Motor neuron (in vitro differentiated cells): ENCODE data around the gene TRABD2A. TPM values are rescaled to one million over a fixed set of nuclear protein-coding genes. Genes with fewer than 3 reads are reported as not detected.
"Not testable (repeated sequence)": the region's sequence is repeated elsewhere in the genome, so short reads cannot be mapped to it uniquely, and the experiment has no call there.

ENCODE experiments used
- ATAC-seq, 8 experiments: fragments of 200-7000 bp; cut with Tn5 transposase; replicated peaks in 6 of 8; 2 replicates each; pipeline ENCODE4 v1.8.0; 2021; ENCODE audit warnings: mild to moderate bottlenecking in 8 of 8, moderate library complexity in 8 of 8
- H3K27ac ChIP-seq, 2 donors: fragments of 250-450 bp; sonication (Bioruptor Pico); 2 replicates each; pipeline ENCODE4 v1.9.0; 2021; ENCODE audit warnings: antibody characterized with exemption in 2 of 2, mild to moderate bottlenecking in 2 of 2, moderate library complexity in 1 of 2
- H3K4me1 ChIP-seq, 2 donors: fragments of 250-450 bp; sonication (Bioruptor Pico); replicated peaks in 1 of 2; 2 replicates each; pipeline ENCODE4 v1.6.1; 2021; ENCODE audit warnings: antibody characterized with exemption in 2 of 2, mild to moderate bottlenecking in 2 of 2, moderate library complexity in 1 of 2
- H3K4me3 ChIP-seq, 5 donors: fragments of 250-450 bp; sonication (Bioruptor Pico); 2 replicates each; pipeline ENCODE4 v1.9.0; 2021; ENCODE audit warnings: antibody characterized with exemption in 5 of 5, mild to moderate bottlenecking in 5 of 5, moderate library complexity in 4 of 5
- WGBS, 10 experiments: fragments of 450-650 bp; shearing (Covaris generic); methylation state at CpG; one replicate each; pipeline ENCODE4 v1.0.0; 2022; 5-methylcytosine and 5-hydroxymethylcytosine counted together
- in situ Hi-C, 9 experiments: fragments of 400-800 bp; cut with MboI; loops; one replicate each; pipeline ENCODE4 v1.15.0; 2021; ENCODE audit warnings: low sequenced_read_pairs in 9 of 9, low pct_unique_long_range_greater_than_20kb in 2 of 9; ENCODE audit not compliant: unreplicated experiment in 9 of 9
- total RNA-seq, 8 experiments: library from RNA; unstranded; fragments of 300-600 nt; gene quantifications; 2 replicates each; pipeline versions ENCODE4 v1.2.3 to v1.2.4, GENCODE V29; 2022

Gene TRABD2A
- total RNA-seq, 8 experiments from 2014 or later: 0.65 to 5.4 (median 2.8) TPM

GRCh38 chr2:84873350-84873749 lies 7.5 kb downstream of the TRABD2A start:
- no peak overlapping the region for H3K27ac ChIP-seq
- no peaks in the 10 kb centered on the region for H3K4me1 ChIP-seq
- no peak overlapping the region for H3K4me3 ChIP-seq
- 36 to 100% (median 88%) methylated on average over 2 to 5 of the region's 5 CpGs for WGBS, 10 experiments
- no peak for ATAC-seq
- in situ Hi-C loops: loop anchor here in 2 of 9 experiments (10.0 to 25.0 kb wide), 2 partner anchors 379 to 386 kb away; no protein-coding TSS in a partner anchor

- in situ Hi-C loops: loop anchor here in 2 of 9 experiments (10.0 to 25.0 kb wide), 2 partner anchors 378 to 385 kb away; no protein-coding TSS in a partner anchor
Observed at GRCh38 chr2:84872691-84873090, 8.2 kb downstream of the TRABD2A start.

GRCh38 chr2:84870306-84870705 lies 10.6 kb downstream of the TRABD2A start:
- no peak for ATAC-seq
- no peak overlapping the region for H3K27ac ChIP-seq
- WGBS, 10 experiments: 67 to 100% (median 91%) methylated on average over 1 to 8 of the region's 11 CpGs; no CpG with 5 or more reads in 3 of the 10 experiments
- no peak overlapping the region for H3K4me3 ChIP-seq
- no peaks in the 10 kb centered on the region for H3K4me1 ChIP-seq
- in situ Hi-C loops: loop anchor here in 2 of 9 experiments (10.0 to 25.0 kb wide), 2 partner anchors 376 to 383 kb away; no protein-coding TSS in a partner anchor

More at GRCh38 chr2:84872691-84873090, 8.2 kb downstream of the TRABD2A start:
- not testable (repeated sequence) for ATAC-seq, H3K27ac ChIP-seq, H3K4me3 ChIP-seq, H3K4me1 ChIP-seq
- WGBS, 10 experiments: 80 to 100% (median 96%) methylated on average over 1 to 6 of the region's 9 CpGs; no CpG with 5 or more reads in 3 of the 10 experiments

GRCh38 chr2:84868327-84868726 lies 12.6 kb downstream of the TRABD2A start:
- WGBS, 10 experiments: 80 to 100% (median 92%) methylated on average over 1 to 2 of the region's 4 CpGs; no CpG with 5 or more reads in 3 of the 10 experiments
- in situ Hi-C loops: loop anchor here in 2 of 9 experiments (10.0 to 25.0 kb wide), 2 partner anchors 381 to 384 kb away; no protein-coding TSS in a partner anchor
- ATAC-seq, H3K27ac ChIP-seq, H3K4me3 ChIP-seq, H3K4me1 ChIP-seq: not testable (repeated sequence)

GRCh38 chr2:84866122-84866521 lies 14.8 kb downstream of the TRABD2A start:
- H3K4me1 ChIP-seq: no peaks in the 10 kb centered on the region
- H3K27ac ChIP-seq: no peak overlapping the region
- in situ Hi-C loops: loop anchor here in 2 of 9 experiments (10.0 to 25.0 kb wide), 2 partner anchors 379 to 381 kb away; no protein-coding TSS in a partner anchor
- WGBS, 10 experiments: 0 to 100% (median 29%) methylated on average over 1 to 3 of the region's 3 CpGs; no CpG with 5 or more reads in 1 of the 10 experiments
- no peak overlapping the region for H3K4me3 ChIP-seq
- peak in 1 of 8 experiments; percentile 52 for ATAC-seq

- Histone ChIP-seq H3K4me3 (no peak overlapping the region), H3K4me1 (no peaks in the 10 kb centered on the region), H3K27ac (no peak overlapping the region)
- in situ Hi-C loops: loop anchor here in 2 of 9 experiments (10.0 to 25.0 kb wide), 2 partner anchors 378 to 380 kb away; no protein-coding TSS in a partner anchor
- ATAC-seq: peak in 3 of 8 experiments; percentile 44 to 63 (median 50)
- 0 to 100% (median 38%) methylated on average over 1 to 6 of the region's 6 CpGs; no CpG with 5 or more reads in 3 of the 10 experiments for WGBS, 10 experiments
Observed at GRCh38 chr2:84865181-84865783, 15.6 kb downstream of the TRABD2A start.

- H3K27ac ChIP-seq: no peak overlapping the region
- no peak for ATAC-seq
- no peak overlapping the region for H3K4me3 ChIP-seq
- WGBS, 10 experiments: 40 to 100% (median 80%) methylated on average over 1 to 2 of the region's 6 CpGs; no CpG with 5 or more reads in 7 of the 10 experiments
- in situ Hi-C loops: loop anchor here in 2 of 9 experiments (10.0 to 25.0 kb wide), 2 partner anchors 375 to 377 kb away; no protein-coding TSS in a partner anchor
- no peaks in the 10 kb centered on the region for H3K4me1 ChIP-seq
Observed at GRCh38 chr2:84862006-84862405, 18.9 kb downstream of the TRABD2A start.

GRCh38 chr2:84861539-84861938 lies 19.3 kb downstream of the TRABD2A start:
- H3K4me3 ChIP-seq: no peak overlapping the region
- no peaks in the 10 kb centered on the region for H3K4me1 ChIP-seq
- no peak for ATAC-seq
- 72 to 100% (median 83%) methylated on average over 1 to 4 of the region's 6 CpGs; no CpG with 5 or more reads in 5 of the 10 experiments for WGBS, 10 experiments
- H3K27ac ChIP-seq: no peak overlapping the region
- in situ Hi-C loops: loop anchor here in 2 of 9 experiments (10.0 to 25.0 kb wide), 2 partner anchors 374 to 377 kb away; no protein-coding TSS in a partner anchor

- in situ Hi-C loops: loop anchor here in 1 of 9 experiments (25.0 kb wide), 1 partner anchor 372 kb away; no protein-coding TSS in a partner anchor
- Histone ChIP-seq H3K27ac (no peak overlapping the region), H3K4me3 (no peak overlapping the region), H3K4me1 (peaks cover 0 to 6% of the 10 kb centered on the region in 2 donors)
- ATAC-seq: no peak
- WGBS, 10 experiments: 13 to 88% (median 83%) methylated on average over 1 to 3 of the region's 3 CpGs; no CpG with 5 or more reads in 4 of the 10 experiments
Observed at GRCh38 chr2:84858937-84859336, 21.9 kb downstream of the TRABD2A start.

GRCh38 chr2:84858123-84858522 lies 22.8 kb downstream of the TRABD2A start:
- WGBS, 10 experiments: 50 to 100% (median 79%) methylated on average over 1 to 3 of the region's 3 CpGs; no CpG with 5 or more reads in 2 of the 10 experiments
- Histone ChIP-seq H3K4me3 (no peak overlapping the region), H3K27ac (no peak overlapping the region), H3K4me1 (peaks cover 0 to 6% of the 10 kb centered on the region in 2 donors)
- in situ Hi-C loops: loop anchor here in 1 of 9 experiments (25.0 kb wide), 1 partner anchor 371 kb away; no protein-coding TSS in a partner anchor
- ATAC-seq: no peak

GRCh38 chr2:84857566-84857965 lies 23.3 kb downstream of the TRABD2A start:
- WGBS, 10 experiments: 83 to 100% (median 98%) methylated on average over 1 to 4 of the region's 5 CpGs; no CpG with 5 or more reads in 2 of the 10 experiments

GRCh38 chr2:84856787-84857186 lies 24.1 kb downstream of the TRABD2A start:
- Histone ChIP-seq H3K4me1 (peaks cover 0 to 6% of the 10 kb centered on the region in 2 donors), H3K27ac (no peak overlapping the region), H3K4me3 (no peak overlapping the region)
- in situ Hi-C loops: loop anchor here in 1 of 9 experiments (25.0 kb wide), 1 partner anchor 369 kb away; no protein-coding TSS in a partner anchor
- ATAC-seq: no peak
- 58 to 100% (median 70%) methylated on average over 1 to 5 of the region's 6 CpGs; no CpG with 5 or more reads in 4 of the 10 experiments for WGBS, 10 experiments

More at GRCh38 chr2:84857566-84857965, 23.3 kb downstream of the TRABD2A start:
- in situ Hi-C loops: loop anchor here in 1 of 9 experiments (25.0 kb wide), 1 partner anchor 370 kb away; no protein-coding TSS in a partner anchor
- H3K4me3 ChIP-seq: no peak overlapping the region
- no peak overlapping the region for H3K27ac ChIP-seq
- no peak for ATAC-seq
- H3K4me1 ChIP-seq: peaks cover 0 to 6% of the 10 kb centered on the region in 2 donors
